ENCODE measurements around the gene ATP11A. TPM values are rescaled to one million over a fixed set of nuclear protein-coding genes. Genes with fewer than 3 reads are reported as not detected.

Gene ATP11A
- total and polyA plus RNA-seq, 2 donors (not counting 3 experiments of a cell fraction or from before 2014, with no cell fraction given) = 16.5 to 88.1 TPM

- Histone ChIP-seq H4K20me1 (replicated peaks; ENCODE audit: control insufficient read depth, extremely low read depth, insufficient read depth, low read length) (no peaks in the 10 kb centered on the region), H3K9me1 (replicated peaks; ENCODE audit: control insufficient read depth, extremely low read depth, insufficient read depth, low read length) (no peaks in the 10 kb centered on the region), H2AFZ (ENCODE audit: low read depth, low read length) (no peak overlapping the region), H3K27ac (ENCODE audit: insufficient read depth, low read depth, low read length) (no peak overlapping the region), H3K79me2 (ENCODE audit: control insufficient read depth, insufficient read depth, low read length) (no peaks in the 10 kb centered on the region), H3K4me1 (ENCODE audit: control insufficient read depth, extremely low read depth, insufficient read depth, low read length) (no peaks in the 10 kb centered on the region), H3K36me3 (ENCODE audit: control insufficient read depth in 2 of 2, extremely low read depth in 1 of 2, insufficient read depth in 2 of 2, low read length in 2 of 2) (no peaks in the 10 kb centered on the region), H3K27me3 (ENCODE audit: control insufficient read depth in 2 of 2, insufficient read depth in 2 of 2, low read length in 2 of 2) (peaks cover 0 to 2% of the 10 kb centered on the region in 2 experiments), H3K9ac (replicated peaks; ENCODE audit: extremely low read depth, insufficient read depth, low read length) (no peak overlapping the region), H3K4me3 (replicated peaks in 1 of 3; ENCODE audit: insufficient read depth in 1 of 3, low read depth in 1 of 3, low read length in 3 of 3) (no peak overlapping the region), H3K4me2 (ENCODE audit: insufficient read depth, low read length) (no peak overlapping the region), H3K9me3 (replicated peaks; ENCODE audit: control insufficient read depth, insufficient read depth, low read length) (no peaks in the 10 kb centered on the region)
- intact Hi-C loops (cut with micrococcal nuclease) (no loop called here), dilution Hi-C loops (cut with MboI; ENCODE audit: extremely low pct_ligation_motif_present, low sequenced_read_pairs) (no loop called here)
- POLR2A ChIA-PET = no interaction called here
- no peak for FAIRE-seq
- TF ChIP-seq JUN (IDR thresholded peaks at IDR 0.05; ENCODE audit: borderline replicate concordance, insufficient read depth, insufficient read length, low read depth) (no peak), EZH2 (IDR thresholded peaks at IDR 0.05; ENCODE audit: borderline replicate concordance, low read depth, low read length, severe bottlenecking) (no peak), POLR2AphosphoS5 (IDR thresholded peaks at IDR 0.05; ENCODE audit: insufficient read depth, low read depth, low read length) (no peak), FOS (IDR thresholded peaks at IDR 0.05; ENCODE audit: borderline replicate concordance, insufficient read depth, low read length) (no peak), MAX (IDR thresholded peaks at IDR 0.05; ENCODE audit: insufficient read depth, insufficient read length) (no peak), GATA2 (IDR thresholded peaks at IDR 0.05; ENCODE audit: insufficient read depth, insufficient read length, low read depth, low read length) (no peak), MYC (IDR thresholded peaks at IDR 0.05; ENCODE audit: low read depth, low read length) (no peak), CTCF (IDR thresholded peaks at IDR 0.05; ENCODE audit: extremely low read depth in 1 of 2, insufficient read depth in 1 of 2, low read depth in 1 of 2, low read length in 2 of 2) (no peak), POLR2A (IDR thresholded peaks at IDR 0.05; ENCODE audit: low read depth, low read length) (no peak)
- CTCF ChIA-PET = no interaction called here
- BruUV-seq (replicated peaks) = no TSS peak
- no peak for DNase-seq (ENCODE audit: low read depth, low spot score)
These were observed 227.3 kb downstream of the ATP11A start for GRCh38 chr13:112917056-112917664.

Measured in endothelial cell of umbilical vein (primary cell).